Effector CD4-positive, alpha-beta T cell (primary cell): Measurements from ENCODE around the gene GATAD2A.
A peak's percentile ranks its signal among the peaks of the same experiment; 100 is the strongest.

Experiments used
- DNase-seq: peaks from one replicate; pipeline ENCODE4 v3.0.0-alpha.2; 2020

The GATAD2A gene

DNA sequence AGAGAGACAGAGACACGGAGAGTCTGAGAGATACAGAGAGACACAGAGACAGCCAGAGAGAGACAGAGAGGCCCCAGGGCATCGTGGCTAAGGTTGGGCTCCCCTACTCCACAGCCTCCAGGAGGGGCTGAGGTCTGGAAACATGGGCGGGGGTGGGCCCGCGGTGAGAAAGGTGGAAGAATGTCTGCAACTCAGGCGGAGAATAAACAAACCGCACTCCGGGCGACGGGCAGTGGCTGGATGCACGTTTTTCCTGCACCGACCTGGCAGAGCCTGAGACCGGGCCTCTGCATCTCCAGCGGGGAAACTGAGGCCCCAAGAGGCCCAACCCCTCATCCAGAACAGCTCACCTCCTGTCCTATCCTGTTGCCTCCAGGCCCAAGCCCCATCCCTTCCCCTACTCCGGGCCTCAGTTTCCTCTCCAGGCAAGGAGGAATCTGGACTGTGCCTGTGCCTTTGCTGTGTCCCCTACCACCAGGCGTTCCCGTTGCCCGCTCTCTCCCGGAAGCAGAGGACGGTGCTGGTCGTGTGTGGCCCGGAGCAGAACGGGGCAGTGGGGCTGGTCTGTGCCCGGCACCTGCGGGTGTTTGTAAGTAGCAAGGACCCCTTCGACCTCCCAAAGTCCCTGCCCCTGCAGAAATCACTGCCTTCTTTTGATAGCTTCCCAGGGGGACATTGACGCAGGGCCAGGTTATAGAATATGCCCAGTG, 129.2 kb downstream of the GATAD2A start:
- no peak for DNase-seq

DNA sequence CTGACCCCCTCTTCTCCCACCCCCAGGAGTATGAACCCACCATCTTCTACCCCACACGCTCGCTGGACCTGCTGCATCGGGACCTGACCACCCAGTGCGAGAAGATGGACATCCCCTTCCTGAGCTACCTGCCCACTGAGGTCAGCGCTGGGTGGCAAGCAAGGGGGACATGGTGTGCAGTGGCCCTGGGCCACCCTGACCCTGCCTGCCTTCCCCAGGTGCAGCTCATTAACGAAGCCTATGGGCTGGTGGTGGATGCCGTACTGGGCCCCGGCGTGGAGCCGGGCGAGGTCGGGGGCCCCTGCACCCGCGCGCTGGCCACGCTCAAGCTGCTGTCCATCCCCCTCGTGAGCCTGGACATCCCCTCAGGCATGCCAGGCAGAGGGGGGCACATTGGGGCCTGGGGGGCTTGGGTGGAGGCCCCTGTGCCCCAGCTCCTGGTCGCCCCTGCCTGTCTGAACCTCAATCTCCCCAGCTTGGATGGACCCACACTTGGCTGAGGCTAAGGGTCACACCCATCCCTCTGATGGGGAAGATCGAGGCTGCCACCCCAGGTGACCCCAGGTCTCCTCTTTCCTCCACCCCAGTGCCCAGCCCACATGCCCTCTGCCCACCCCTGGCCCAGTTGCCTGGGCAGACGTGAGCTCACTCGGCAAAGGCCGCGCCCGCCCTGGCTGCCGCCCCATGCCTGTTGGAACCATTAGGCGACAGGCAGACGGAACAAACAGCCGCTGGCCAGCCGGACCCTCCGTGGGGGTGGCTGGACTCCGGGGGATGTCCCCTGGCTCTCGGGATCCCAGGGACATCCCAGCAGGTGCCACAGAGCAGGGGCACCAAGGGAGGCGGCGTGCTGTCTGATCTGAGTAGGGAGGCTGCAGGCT, 130.1 kb downstream of the GATAD2A start:
- DNase-seq, result no peak

DNA sequence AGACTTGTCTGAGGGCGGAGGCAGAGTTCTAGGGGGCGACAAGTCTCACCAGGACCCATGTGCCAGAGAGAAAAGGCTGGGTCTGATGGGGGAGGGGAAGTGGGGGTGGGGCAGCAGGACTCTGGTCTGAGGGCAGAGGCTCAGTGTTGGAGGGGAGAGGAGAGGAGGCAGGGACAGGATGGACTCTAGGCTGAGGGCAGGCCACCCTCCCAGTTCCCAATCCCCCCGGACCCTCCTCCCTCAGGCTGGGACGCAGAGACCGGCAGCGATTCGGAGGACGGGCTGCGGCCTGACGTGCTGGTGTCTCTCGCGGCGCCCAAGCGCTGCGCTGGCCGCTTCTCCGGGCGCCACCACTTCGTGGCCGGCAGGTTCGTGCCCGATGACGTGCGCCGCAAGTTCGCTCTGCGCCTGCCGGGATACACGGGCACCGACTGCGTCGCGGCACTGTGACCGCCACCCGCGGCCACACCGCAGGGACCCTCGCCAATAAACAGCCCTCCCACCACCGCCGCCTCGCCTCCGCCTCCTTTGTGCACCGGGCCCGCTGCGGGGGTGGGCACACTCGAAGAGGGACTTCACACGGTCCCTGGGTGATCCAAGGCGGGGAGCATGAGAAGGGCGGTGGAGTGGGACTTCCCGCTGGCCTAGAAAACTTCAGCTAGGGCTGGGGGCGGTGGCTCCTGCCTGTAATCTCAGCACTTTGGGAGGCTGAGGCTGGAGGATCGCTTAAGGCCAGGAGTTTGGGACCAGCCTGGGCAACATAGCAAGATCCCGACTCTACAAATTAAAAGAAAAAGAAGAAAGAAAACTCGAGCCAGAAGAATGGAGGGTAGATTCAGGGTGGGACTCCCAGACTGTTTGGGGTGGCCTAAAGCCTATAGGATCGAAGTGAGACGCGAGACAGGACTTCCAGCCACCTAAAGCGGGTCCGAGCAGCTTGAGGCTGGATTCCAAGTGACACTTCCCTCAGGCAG, 131.9 kb downstream of the GATAD2A start:
- no peak for DNase-seq

DNA sequence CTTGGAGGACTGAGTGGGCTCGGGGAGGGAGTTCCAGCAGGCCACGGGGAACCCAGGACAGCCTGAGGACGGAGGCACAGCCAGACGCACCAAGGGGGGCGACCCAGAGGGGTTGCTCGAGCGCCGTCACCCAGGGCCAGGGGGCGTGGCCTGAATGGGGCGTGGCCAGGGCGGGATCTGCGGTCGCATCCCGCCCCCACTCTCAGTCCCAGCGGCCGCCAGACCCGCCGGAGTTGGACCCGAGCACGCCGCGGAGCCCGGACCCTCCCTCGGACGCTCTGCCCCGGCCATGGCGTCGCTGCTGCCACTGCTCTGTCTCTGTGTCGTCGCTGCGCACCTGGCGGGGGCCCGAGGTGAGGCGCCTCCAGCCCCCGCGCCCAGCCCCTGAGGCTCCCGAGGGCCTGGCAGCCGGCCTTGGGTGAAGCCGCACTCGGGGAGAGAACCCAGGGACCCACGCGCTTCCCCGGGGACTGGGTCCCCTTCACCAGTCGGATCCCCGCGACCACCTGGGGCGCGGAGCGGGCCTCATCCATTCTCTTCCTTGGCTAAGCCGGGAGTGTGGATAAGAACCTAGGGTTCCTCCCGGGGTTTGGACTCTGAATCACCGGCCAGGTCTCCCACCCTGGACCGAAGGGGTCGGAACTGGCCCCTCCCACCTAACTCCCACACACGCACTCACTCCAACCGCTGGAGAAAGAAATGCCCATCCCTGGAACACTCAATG, 132.7 kb downstream of the GATAD2A start, which contains the start of gene CILP2:
CILP2 (plus strand) TSS at position 205 of the 724 bp plus-strand sequence; CDS start at position 290, 85 bp downstream.
- DNase-seq, result peak; percentile 30

DNA sequence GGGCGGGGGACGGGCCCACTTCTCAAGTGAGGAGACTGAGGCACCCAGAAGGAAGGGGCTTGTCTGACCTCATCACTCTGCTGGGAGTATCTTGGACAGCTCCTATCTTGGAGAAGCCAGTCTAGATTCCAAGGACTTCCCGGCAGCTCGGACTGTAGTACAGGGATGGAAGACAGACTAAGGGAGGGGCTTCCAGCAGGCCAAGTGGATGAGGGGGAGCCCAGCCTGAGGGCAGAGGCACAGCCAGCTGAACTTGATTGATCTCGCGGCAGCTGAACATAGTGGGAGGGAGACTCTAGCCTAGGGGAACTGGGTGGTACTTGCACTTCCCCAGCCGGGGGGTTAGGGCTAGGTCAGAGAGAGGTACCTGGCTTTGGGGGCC, 133.3 kb downstream of the GATAD2A start:
- DNase-seq, result no peak

DNA sequence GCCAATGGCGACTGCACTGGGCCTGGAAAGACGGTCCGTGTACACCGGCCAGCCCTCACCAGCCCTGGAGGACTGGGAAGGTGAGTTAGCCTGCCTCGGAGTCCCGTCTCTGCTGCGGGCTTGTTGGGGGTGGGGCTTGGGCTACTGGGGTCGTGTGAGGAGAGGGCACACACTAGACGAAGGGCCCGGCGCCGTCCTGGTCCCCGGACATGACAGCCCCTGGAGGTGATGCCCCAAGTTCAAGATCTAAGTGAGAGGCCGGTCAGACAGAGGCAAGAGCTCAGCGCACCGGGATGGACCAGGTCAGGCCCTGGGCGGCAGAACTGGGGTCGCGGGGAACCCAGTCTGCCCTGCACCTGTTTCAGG, 134.2 kb downstream of the GATAD2A start:
- DNase-seq, result no peak

DNA sequence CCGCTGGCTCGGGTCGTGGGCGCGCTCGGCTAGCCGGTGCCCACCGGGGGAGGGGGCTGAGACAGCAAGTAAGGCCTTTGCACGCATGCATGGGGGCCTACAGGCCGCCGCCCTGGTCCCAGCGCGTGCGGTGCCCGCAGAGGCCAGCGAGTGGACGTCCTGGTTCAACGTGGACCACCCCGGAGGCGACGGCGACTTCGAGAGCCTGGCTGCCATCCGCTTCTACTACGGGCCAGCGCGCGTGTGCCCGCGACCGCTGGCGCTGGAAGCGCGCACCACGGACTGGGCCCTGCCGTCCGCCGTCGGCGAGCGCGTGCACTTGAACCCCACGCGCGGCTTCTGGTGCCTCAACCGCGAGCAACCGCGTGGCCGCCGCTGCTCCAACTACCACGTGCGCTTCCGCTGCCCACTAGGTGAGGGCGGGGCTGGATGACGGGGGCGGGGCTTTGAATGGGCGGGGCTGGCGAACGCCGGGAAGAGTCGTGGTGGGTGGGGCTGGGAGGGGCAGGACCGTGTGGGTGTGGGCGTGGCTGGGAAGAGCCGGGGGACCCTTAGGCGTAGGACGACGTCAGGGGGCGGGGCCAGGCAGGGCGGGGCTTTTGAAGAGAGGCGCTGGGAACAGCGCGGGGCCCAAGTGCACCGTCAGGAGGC, 134.7 kb downstream of the GATAD2A start:
- DNase-seq, result peak; percentile 39

DNA sequence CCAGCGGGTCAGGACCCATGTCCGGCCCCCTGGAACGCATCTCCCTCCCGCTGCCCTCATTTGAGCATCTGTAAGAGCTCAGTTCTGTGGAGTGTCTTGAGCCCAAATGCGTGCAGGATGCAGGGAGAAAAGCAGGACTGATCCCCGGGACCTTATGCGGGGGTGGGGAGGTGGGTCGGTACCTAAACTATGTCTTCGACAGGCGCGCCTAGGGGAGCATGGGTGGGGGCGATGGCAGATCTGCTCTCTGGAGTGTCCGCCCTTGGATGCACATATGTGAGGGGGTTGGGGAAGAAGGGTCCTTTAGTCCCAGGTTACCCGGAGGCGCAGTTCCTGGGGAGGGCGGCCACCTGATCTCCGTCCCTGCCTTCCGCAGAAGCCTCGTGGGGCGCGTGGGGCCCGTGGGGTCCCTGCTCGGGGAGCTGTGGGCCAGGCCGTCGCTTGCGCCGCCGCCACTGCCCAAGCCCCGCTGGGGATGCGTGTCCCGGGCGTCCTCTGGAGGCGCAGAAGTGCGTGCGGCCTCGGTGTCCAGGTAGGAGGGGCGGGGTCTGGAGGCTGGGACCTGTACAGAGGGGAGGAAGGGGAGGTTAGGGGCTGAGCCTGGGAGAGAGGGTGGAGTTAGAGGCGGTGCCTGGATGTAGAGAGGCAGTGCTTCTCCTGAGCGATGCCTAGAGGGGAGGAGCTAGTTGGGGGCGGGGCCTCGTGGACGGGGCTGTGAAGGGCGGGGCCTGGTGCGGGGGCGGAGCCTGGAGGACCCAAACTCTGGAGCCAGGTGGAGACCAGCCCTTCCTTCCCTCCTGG, 135.4 kb downstream of the GATAD2A start:
- DNase-seq, result peak; percentile 63

DNA sequence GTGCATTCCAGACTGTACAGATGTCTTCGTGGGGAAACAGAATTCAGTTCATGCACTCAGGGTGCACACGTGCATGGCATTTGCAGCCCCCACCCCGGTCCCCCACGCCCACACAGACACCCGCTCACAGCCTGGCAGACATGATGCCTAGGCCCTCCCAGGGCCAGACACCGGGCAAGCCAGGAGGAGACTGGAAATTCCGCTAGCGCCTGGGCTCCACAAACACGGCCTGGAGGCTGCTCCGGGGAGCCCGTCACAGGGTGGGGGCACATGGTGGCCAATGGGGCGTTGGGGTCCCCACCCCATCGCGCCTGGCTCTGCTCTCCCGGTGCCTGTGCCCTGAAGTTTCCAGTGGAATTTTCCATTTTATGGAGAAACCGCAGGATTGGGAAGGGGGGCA, 136.1 kb downstream of the GATAD2A start:
- no peak for DNase-seq

DNA sequence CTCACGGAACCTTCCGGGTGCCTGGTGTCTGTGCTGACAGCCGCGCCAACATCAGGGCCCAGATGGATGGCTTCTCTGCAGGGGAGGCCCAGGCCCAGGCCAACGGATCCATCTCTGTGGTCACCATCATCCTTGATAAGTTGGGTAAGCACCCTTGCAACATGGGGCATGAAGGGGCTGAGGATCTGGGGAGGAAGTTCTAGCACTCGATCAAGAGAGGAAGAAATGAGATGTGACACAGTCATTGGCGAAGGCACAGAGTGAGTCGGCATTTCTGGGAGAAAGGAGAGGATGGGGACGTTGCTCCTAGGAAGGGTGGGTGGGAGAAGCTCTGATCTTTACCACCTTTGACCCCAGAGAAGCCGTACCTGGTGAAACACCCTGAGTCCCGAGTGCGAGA, 137.0 kb downstream of the GATAD2A start:
- no peak for DNase-seq

DNA sequence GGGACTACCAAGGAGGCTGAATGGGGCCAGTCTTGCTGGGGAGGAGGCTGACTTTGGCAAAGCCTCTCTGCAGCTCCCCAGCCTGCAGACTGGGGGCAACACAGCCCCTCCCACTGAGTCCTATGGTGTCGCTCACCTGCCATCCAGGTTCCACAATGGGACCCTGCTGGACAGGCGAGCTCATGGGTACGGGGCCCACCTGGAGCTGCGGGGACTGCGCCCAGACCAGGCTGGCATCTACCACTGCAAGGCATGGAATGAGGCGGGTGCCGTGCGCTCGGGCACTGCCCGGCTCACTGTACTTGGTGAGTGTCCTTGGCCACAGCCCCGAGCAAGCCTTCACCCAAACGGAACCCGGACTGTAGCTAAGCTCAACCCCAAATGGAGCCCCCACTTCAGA, 137.6 kb downstream of the GATAD2A start:
- DNase-seq, result no peak

DNA sequence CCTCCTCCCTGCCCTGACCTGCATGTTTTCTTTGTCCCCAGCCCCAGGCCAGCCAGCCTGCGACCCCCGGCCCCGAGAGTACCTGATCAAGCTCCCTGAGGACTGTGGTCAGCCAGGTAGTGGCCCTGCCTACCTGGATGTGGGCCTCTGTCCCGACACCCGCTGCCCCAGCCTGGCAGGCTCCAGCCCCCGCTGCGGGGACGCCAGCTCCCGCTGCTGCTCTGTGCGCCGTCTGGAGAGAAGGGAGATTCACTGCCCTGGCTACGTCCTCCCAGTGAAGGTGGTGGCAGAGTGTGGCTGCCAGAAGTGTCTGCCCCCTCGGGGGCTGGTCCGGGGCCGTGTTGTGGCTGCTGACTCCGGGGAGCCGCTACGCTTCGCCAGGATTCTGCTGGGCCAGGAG, 138.2 kb downstream of the GATAD2A start:
- DNase-seq, result no peak

DNA sequence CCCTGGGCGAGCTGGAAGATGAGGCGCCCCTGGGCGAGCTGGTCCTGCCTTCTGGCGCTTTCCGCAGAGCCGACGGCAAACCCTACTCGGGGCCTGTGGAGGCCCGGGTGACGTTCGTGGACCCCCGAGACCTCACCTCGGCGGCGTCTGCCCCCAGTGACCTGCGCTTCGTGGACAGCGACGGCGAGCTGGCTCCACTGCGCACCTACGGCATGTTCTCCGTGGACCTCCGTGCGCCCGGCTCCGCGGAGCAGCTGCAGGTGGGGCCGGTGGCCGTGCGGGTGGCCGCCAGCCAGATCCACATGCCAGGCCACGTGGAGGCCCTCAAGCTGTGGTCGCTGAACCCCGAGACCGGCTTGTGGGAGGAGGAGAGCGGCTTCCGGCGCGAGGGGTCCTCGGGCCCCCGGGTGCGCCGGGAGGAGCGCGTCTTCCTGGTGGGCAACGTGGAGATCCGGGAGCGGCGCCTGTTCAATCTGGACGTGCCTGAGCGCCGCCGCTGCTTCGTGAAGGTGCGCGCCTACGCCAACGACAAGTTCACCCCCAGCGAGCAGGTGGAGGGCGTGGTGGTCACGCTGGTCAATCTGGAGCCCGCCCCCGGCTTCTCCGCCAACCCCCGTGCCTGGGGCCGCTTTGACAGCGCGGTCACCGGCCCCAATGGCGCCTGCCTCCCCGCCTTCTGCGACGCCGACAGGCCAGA, 138.9 kb downstream of the GATAD2A start:
- DNase-seq, result no peak

DNA sequence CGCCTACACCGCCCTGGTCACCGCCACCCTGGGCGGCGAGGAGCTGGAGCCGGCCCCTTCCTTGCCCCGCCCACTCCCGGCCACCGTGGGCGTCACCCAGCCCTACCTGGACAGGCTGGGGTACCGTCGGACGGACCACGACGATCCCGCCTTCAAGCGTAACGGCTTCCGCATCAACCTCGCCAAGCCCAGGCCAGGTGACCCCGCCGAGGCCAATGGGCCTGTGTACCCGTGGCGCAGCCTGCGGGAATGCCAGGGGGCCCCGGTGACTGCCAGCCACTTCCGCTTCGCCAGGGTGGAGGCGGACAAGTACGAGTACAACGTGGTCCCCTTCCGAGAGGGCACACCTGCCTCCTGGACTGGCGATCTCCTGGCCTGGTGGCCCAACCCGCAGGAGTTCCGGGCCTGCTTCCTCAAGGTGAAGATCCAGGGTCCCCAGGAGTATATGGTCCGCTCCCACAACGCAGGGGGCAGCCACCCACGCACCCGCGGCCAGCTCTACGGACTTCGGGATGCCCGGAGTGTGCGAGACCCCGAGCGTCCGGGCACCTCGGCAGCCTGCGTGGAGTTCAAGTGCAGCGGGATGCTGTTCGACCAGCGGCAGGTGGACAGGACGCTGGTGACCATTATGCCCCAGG, 139.6 kb downstream of the GATAD2A start:
- no peak for DNase-seq

DNA sequence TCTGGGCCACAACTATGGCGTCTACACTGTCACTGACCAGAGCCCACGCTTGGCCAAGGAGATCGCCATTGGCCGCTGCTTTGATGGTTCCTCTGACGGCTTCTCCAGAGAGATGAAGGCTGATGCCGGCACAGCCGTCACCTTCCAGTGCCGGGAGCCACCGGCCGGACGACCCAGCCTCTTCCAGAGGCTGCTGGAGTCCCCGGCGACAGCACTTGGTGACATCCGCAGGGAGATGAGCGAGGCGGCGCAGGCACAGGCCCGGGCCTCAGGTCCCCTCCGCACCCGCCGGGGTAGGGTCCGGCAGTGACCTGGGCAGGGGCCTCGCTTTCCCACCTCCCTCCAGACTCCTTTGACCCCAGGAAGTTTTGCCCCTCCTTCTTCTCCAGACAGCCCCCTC, 140.2 kb downstream of the GATAD2A start:
- no peak for DNase-seq

DNA sequence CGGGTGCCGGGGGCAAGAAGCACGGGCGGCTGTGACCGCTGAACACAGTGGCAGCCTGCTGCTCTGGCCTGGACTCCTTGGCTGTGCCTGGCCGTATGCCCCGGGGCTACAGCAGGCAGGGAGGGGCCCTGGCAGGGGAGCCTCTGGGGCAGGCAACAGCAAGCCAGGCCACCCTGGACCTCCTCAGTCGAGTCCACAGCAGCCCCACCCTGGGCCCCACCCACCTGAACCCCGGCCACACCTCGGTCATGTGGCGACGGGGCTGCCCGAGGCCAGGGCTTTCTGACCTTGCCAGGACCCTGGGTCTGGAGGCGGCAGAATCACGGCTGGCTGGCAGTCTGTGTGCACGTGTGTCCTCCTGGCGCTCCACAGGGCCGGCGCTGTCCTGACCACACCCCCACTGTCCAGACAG, 141.3 kb downstream of the GATAD2A start:
- no peak for DNase-seq

DNA sequence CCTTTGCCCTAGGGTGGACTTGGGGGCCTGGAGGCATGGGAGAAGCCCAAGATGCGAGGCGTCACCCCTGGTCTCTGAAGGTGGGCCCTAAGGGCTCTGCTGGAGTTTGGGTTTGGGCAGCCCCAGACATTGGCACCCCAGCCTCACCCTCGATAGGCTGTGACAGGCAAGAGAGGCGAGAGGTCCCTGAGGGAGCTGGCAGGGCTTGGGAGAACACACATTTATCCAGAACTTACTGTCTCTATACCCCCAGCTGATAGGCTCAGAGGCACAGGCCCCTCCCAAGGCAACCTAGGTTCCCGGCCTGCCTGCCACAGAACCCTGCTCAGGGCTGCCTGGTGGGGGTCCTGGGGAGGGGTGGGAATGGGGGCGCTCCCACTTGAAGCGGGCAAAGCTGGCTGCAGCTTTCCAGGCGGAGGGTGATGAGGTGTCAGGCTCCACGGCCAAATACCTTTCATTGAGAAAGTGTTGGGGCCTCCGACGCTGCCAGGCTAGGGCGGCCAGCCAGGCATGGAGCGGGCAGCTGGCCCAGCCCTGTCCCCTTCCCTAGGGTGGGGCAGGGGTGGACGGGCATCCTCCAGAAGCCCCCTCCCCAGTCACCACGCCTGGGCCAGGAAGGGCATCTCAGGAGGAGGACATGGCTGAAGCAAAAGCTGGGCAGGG, 142.3 kb downstream of the GATAD2A start:
- no peak for DNase-seq

DNA sequence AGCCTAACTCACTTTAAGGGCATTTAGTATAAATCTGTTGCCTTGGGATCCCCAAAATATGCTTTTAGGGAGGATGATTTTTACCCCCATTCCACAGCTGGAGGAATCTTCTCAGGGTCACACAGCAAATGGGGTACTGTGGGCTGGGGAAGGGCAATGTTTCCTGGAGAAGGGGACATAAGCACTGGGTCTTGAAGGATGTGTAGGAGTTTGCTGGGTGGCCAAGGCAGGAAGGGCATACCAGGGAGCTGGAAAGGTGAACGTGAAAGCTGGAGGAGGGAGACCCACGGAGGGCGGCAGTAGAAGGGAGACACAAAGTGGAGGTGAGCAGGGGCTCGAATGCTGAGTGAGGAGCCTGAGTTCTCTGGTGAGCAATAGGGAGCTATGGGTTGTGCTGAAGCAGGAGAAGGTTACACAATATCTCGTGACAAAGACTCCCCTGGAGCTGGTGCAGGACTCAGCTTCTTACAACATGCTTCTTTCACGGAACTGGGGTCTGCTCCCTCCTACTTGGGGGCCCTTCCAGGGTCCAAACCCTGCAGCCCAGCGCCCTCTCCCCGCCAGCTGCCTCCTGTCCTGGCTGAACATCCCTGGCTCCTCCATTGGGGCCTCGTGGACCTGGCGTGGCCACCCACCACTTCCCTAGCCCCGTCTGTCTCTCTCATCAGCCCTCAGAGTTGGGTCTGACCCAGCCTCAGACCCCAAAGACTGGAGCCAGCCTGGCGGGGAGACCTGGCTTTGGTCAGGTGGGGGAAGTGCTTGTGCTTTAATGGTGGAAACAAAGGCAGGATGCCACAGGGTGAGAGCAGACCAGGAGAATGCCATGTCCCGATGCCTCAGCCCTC, 143.7 kb downstream of the GATAD2A start:
- DNase-seq, result no peak
